T-helper 1 cell (primary cell): ENCODE results near the gene BCL2A1.
"Not testable (repeated sequence)": the region's sequence is repeated elsewhere in the genome, so short reads cannot be mapped to it uniquely, and the experiment has no call there.

ENCODE experiments used
- DNase-seq, 5 donors: peaks; one replicate each; pipeline ENCODE4 v3.0.0-alpha.2; 2012 to 2020
- total RNA-seq, 4 donors: gene quantifications; one replicate each; lab custom pipeline; 2026; lab: John Stamatoyannopoulos, UW

Gene BCL2A1
- 24.4 to 30.0 (median 27.6) reads per million in 4 donors for total RNA-seq

- DNase-seq: peak in 4 of 5 donors; percentile 18 to 90 (median 29)
Observed at GRCh38 chr15:79970624-79971434, at the start of gene BCL2A1. Gene BCL2A1, minus strand, starts transcription at chr15:79971196. Its CDS starts 77 bp downstream, at chr15:79971119.

- DNase-seq: no peak
Observed at GRCh38 chr15:80020731-80021130, 49.7 kb upstream of the BCL2A1 start.

- DNase-seq: not testable (repeated sequence)
Observed at GRCh38 chr15:80020149-80020548, 49.2 kb upstream of the BCL2A1 start.

- DNase-seq: no peak
Observed at GRCh38 chr15:80019168-80019745, 48.3 kb upstream of the BCL2A1 start.

- not testable (repeated sequence) for DNase-seq
Observed at GRCh38 chr15:80017139-80017538, 46.1 kb upstream of the BCL2A1 start.

- not testable (repeated sequence) for DNase-seq
Observed at GRCh38 chr15:80016506-80016905, 45.5 kb upstream of the BCL2A1 start.

GRCh38 chr15:80015156-80015555 is 44.2 kb upstream of the BCL2A1 start:
- DNase-seq: no peak

- not testable (repeated sequence) for DNase-seq
Observed at GRCh38 chr15:80014186-80014585, 43.2 kb upstream of the BCL2A1 start.

GRCh38 chr15:80012060-80012726 is 41.2 kb upstream of the BCL2A1 start:
- no peak for DNase-seq

GRCh38 chr15:80011596-80011995 is 40.6 kb upstream of the BCL2A1 start:
- no peak for DNase-seq

- not testable (repeated sequence) for DNase-seq
Observed at GRCh38 chr15:80011041-80011523, 40.1 kb upstream of the BCL2A1 start.

- DNase-seq: no peak
Observed at GRCh38 chr15:80010131-80010673, 39.2 kb upstream of the BCL2A1 start.

GRCh38 chr15:80007532-80007931 is 36.5 kb upstream of the BCL2A1 start:
- no peak for DNase-seq

GRCh38 chr15:80006946-80007345 is 36.0 kb upstream of the BCL2A1 start:
- DNase-seq: no peak

- DNase-seq: no peak
Observed at GRCh38 chr15:80003934-80004472, 33.0 kb upstream of the BCL2A1 start.

GRCh38 chr15:80003171-80003570 is 32.2 kb upstream of the BCL2A1 start:
- DNase-seq: no peak

- no peak for DNase-seq
Observed at GRCh38 chr15:80002267-80002666, 31.3 kb upstream of the BCL2A1 start.

- no peak for DNase-seq
Observed at GRCh38 chr15:79994615-79995014, 23.6 kb upstream of the BCL2A1 start.

- no peak for DNase-seq
Observed at GRCh38 chr15:79991826-79992225, 20.8 kb upstream of the BCL2A1 start.

- DNase-seq: no peak
Observed at GRCh38 chr15:79990997-79991334, 20.0 kb upstream of the BCL2A1 start.

- no peak for DNase-seq
Observed at GRCh38 chr15:79990280-79990996, 19.4 kb upstream of the BCL2A1 start.

GRCh38 chr15:79989682-79990081 is 18.7 kb upstream of the BCL2A1 start:
- no peak for DNase-seq
